Stimulated activated CD4-positive, alpha-beta T cell treated with anti-CD3 and anti-CD28 coated beads, Interleukin-12 subunit alpha, Interleukin-12 subunit beta, amount 100 ng/mL, for 4 hours (primary cell): ENCODE measurements around the gene EPHA3.

Source experiments
- DNase-seq: peaks from one replicate; pipeline ENCODE4 v3.0.0-alpha.2; 2020

Gene EPHA3

DNA sequence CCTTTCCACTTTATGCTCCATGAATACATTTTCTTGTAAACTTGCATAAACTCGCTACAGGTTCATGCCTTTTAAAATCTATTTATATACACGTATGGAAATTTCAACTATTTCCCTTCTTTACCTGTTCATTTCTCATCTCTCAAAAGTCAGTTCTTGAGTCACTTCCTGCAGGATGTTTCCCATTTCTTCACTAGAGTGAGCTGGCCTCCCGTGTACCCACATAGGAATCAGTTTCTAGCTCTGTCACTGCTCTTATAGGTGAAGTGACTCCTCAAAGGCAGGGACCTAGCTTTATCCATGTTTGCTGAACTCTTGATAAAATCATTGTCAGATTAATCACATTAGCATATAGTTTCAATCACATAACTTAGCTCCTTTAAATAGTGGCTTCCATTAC is 259.7 kb downstream of the EPHA3 start:
- DNase-seq: no peak

DNA sequence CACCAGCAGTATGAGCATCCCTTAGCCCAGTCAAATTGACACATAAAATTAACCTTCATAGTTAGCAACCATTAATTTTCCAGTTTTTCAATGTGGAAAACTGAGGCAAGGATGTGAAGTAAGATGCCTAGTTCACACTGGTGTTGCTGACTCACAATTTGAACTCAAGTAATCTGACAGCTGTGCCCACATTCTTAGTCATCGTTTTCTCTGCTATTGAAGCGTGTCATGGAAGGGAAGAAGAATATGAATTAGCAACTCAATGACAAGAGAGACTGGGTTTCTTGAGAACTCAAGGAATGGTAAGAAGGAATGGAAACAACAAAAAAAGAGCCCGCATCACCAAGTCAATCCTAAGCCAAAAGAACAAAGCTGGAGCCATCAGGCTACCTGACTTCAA is 261.4 kb downstream of the EPHA3 start:
- DNase-seq: no peak

DNA sequence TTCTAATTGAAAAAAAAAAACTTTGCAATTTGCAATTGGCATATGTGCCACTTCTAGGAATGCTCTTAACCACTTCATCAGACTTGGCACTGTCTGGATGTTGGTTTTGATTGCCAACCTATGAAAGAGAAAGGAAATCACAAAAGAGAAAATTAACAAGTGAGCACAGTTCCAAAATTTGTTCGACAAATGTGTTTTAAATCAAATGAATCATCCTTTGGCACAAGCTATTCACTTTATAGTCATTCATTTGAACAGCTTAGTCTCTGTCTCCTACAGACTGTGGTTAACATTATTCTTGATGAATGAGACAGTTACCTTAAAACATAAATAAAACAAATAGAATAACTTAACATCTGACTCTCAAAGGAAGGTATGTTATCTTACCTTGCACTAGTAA is 265.0 kb downstream of the EPHA3 start:
- no peak for DNase-seq

DNA sequence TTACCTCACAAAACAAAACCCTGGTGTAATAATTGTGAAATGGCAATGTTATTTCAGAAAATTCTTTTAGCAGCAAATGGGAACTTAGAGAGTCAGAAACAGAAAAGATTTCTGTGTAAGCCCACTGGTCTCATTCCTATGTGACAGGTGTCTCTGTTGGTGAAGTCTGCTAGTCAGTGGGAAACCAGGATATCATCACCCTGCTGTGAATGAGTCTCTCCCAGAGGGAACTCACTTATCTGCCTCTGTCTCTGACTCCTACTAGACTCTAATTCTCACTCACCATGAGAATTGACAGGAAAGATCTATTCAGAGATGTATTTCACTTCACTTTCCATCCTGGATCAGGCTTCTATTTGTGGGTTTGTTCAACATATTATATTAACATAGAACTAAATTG is 266.0 kb downstream of the EPHA3 start:
- no peak for DNase-seq

DNA sequence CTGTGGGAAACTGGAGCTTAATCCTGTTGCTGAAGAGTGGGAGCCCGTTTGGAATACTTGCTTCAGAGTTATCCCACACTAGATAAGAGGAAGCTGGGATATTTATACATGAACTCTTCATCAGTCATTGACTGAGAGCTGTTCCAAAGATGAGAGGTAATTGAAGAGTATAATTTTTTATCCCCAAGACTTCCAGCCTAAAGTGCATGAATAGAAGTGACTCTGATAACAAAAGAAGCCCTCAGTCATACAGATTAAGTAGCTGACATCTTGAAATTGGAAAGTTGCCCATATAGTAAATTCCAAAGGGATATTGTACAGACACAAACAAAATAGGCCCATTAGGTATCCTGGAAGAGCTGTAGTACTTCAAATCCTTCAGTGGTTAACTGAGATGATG is 268.0 kb downstream of the EPHA3 start:
- DNase-seq: no peak

DNA sequence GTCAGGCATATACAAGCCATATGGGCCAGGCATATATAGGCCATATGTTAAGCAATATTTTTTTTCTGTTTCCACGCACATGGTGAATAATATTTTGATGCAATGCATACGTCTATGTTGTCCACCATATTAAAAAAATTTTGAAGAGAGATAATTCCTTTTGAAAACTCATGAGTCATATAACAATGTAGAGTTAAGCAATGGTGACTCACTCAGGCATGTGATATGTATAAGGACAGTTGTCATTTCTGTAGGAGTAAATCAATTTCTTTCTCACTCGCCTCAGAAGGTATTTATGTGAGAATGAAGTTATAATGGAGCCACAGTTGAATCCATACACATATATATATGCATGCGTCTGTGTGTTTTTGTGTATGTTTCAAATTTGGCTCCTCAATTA is 272.6 kb downstream of the EPHA3 start:
- no peak for DNase-seq

DNA sequence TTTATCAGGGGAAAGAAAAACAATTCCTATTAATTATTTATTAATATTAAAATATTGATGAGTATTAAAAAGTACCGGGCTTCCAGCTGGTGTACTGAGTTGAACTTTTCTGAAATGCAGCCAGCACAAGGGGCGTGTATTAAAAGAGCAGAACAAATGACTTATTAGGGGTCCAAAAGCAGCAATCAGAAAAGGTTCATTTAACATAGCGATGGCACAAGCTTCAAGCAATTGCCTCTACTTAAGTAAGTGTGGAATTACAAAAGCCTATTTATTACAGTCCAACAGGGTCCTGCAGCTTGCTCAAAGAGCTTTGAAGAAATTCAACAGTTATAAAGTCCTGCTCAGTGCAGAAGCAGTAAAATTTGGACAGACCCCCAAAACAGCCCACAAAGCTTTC is 285.6 kb downstream of the EPHA3 start:
- DNase-seq: no peak

DNA sequence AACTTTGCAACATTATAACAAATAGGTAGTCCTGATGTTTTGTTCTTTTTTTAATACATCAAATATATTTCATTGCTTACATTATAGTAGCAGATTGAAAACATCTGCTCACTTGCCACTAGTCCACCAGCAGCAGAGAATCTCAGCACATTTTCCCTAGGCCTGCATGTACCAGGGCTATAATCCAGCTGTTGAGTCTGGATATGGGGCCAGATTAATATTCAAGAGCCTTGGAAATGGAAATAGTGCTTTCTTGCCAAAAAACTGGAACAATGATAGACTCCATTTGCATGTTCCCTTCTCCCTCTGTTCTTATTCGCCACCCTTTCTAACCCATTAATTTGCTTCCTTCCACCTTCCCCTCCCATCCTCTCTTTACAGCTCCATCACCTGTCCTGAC is 288.0 kb downstream of the EPHA3 start:
- DNase-seq: no peak

DNA sequence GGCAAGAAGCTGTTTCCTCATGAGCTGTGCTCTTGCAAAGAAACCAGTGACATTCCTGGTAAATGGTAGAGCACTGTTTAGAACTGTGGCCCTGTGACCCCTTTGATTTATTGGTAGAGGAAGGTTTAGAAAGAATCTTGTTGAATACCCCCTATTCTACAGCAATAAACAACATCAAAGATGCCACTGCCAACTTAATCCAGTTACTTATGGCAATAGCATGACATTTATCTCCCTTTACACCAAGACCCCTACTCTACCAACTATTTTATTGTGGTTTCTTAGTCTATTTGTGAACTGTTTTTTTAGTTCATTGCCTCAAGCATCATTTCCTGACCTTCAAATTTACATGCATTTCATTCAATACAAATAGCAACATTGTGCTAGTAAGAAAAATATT is 288.6 kb downstream of the EPHA3 start:
- DNase-seq: no peak

DNA sequence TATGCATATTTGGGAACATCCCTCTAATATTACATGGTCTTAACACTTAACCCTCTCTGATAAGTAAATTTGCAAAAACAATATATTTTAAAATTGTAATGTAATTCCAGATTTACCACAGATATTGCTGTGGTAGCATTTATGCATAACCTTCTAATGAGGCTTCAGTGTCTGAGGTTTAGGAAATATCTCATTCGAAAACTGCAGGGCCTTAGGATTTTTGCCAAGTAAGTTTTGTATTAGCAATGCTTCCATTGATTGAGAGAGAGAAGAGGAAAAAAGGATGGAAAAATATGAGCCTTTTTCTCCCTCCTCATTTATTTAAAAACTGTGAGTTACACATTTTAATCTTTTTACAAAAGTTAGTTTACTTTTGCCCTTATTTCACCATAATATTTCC is 294.6 kb downstream of the EPHA3 start:
- DNase-seq: no peak

DNA sequence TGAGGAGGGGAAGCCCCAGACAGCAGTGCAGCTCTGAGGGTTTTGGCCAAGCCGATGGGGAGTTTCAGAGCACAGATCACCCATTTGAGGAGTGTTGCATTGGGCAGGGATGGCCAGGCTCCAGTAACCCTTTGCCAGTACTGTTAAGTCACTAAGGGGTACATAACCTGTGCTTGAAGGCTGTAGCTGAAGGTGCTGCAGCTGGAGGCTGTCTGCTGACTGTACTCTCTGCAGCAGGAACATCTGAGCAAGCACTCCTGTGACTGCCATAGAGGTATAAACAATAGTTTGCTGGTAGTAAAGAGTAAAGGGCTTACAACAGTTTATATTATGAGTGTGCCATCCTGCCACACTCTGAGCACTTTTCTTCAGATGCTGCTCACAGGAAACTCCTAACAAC is 297.8 kb downstream of the EPHA3 start:
- no peak for DNase-seq

DNA sequence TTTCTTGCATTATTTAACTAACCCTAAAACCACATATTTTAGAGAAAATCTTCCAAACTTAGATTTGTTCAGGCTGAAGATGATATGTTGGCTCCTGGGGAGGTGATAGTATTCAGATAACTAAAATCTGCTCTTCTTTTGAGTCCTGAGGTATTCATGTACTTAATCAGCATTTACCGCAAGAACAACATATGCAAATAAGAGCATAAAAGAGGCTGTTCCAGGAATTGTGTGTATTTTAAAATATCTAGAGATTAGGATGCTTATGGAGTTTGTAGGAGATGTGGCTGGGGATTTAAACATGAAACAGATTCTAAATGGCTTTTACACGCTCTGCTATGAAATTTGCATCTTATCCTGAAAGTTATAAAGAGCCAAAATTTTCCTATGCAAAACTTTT is 298.2 kb downstream of the EPHA3 start:
- DNase-seq: no peak

DNA sequence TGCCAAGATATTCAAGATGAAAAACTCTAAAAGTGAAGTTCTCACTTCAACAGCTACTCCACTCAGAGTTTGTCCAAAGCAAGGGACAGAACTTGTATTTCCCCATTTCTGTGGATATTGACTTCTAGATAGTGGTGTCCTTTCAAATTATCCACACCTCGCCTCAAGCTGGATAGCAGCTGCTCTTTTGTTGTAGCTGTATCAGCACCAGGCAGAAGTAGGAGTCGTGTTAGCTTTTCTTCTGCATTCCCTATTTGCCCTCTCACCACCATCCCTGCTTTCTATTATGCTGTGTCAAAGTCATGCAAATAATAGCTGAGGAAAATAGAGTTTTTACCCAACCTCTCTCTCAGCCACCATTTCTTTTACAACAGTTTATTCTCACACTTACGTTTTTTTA is 303.8 kb downstream of the EPHA3 start:
- DNase-seq: no peak

DNA sequence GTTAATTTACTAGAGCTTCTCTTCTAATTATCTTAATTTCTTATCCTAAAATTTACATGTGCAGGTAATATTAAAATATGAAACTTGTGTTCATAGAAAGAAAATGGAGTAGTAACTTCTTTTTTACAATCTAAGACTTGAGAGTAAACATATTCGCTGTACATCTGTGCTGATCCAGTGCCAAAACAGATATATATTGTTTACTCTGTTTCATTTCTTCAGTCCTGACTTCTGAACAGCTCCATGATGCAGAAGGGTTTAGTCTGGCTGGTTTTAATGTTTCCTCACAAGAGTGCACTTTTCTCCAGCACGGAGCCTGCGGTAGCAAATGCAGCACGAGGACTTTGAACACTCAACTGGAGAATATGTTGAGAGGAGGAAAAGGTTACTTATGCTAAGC is 306.8 kb downstream of the EPHA3 start:
- no peak for DNase-seq

DNA sequence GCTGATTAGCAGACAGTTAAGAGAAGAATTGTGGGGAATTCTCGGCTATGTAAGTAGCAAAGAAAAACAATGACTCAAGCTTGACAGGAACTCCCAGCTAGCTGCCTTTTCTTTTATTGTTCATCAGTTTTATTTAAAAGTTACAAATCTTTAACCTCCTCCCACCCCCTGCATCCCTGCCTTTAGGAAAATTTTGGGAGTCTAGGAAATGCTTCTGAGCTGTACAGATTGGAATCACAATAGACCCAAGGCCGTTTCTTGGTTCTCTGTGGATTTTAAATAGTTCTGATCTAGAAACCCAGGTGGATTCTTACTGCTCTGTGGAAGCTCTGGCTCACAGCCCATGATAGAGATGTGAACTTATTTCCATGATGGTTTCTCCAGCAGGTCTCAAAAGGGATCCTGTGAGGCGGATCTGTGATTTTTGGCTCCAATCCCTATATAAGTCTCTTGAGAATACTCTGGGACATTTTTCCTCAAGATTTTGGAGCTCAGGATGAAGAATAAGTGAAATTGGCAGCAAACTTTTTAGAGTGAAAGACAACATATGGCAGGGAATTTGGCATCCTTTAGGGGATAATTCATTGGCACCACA is 312.3 kb downstream of the EPHA3 start:
- DNase-seq: no peak

DNA sequence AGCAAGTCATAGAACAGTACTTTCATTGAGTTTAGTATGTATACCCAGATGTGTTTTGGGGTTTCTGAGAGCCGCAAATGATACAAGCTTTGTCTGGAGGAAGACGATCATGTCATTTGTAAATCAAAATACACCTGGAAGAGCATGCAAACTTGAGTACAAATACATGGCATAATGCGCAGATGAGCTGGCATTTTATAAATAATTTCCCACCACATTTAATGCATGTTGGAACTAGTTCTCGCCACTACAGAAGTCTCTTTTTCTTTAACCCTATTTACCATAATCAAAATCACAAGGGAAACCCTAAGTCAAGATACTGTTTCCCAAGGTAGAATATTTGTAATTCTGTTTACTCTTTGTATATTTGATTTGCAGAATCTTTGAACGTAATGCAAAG is 318.6 kb downstream of the EPHA3 start:
- DNase-seq: no peak

DNA sequence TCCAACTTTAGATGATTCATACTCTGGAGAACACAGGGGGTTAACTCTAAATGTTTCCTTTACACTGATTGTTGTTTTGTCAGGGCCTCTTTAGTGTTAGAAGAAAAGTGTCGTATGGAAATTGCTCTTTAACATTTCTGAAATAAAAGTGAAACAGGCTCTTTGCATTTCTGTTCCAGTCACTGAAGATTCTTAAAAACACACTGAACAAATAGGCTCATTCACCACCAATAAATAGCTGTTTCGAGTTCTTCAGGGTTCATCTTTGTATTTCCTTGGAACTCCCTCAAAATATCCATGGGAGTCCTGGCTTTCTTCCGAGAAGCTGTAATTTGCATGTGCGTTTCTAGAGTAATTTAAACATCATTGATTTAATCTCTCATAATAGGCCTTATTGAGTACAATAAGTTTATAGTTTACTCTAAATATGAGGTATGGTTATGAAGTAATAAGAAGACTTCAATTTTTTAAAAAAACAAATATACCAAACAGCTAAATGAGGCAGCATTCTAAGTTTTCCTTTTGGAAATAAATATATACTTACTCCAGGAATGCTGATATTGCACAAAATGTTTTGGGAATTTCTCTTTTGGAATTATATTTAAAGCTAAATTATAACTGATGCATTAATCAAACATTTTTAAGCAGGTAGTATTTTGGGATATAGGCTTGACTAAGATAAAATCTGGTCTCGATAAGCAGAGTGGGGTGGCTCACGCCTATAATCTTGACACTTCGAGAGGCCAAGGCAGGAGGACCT is 327.4 kb downstream of the EPHA3 start:
- no peak for DNase-seq

DNA sequence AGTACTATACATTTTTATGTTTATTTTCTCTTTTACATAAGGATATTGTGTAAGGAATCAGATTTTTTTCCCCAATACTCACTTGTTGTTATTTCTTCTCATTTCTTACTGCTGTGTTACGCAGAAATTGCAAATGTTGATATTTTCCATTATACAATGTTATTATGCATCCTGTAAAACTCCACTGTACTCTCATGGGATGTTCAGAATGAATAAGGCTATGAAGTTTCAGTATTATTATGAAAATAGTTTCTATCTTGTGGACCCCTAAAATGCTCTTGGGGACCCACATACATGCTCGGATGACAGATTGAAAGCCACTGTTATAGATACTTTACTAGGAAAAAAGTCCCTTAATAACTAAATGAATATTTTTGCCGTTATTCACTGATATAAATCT is 329.4 kb downstream of the EPHA3 start:
- DNase-seq: no peak

DNA sequence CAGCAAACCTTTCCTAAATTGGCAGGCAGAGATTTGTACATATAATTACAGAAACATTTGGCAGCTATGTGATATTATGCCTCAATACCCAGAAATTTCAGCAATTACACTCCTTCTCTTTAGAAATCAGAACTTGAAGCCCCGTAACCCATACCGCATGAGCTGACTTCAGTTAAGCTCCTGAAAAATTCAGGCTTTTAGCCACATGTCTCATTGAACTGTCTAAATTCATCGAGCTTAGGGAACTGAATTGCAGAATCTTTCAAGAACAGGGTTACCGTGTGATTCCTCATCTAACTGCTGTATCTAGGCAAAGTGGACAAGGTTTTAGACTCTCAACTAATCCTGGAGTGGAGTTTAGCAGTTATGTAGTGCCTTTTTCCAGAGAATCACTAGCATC is 333.0 kb downstream of the EPHA3 start:
- DNase-seq: no peak

DNA sequence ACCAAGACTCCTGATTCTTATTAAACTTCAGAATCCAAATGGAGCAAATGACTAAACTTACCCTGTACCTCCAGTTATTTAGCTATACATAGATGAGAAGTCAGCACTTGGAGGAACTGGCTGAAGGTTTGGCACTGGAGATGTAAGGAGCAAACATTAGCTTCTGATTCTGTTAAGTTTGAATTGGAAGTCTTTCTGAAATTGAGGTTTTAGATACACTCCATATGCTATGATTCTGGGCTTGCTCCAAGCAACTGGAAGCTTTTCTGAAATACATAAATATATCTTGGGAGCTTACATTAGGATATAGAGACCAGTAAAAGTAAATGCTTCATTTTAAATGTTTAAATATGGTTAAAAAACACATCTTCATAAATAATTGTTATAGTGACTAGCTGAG is 333.7 kb downstream of the EPHA3 start:
- no peak for DNase-seq

DNA sequence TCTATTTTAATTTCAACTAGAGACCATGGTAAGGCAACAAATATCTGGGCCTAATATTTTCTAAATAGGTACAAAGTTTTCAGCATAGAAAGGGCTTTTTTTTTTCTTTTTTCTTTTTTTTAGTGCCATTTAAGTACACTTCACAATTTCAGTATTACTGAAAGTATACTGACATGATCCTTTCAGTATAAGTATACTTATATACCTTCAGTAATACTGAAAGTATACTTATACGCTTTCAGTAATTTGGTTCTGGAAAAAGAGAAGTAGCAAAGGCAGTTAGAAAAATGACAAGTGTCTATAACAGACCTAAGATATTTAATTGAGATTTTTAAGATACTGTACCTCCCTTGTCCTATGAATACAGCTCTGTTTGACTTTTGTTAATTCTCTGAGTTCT is 339.2 kb downstream of the EPHA3 start:
- DNase-seq: no peak

DNA sequence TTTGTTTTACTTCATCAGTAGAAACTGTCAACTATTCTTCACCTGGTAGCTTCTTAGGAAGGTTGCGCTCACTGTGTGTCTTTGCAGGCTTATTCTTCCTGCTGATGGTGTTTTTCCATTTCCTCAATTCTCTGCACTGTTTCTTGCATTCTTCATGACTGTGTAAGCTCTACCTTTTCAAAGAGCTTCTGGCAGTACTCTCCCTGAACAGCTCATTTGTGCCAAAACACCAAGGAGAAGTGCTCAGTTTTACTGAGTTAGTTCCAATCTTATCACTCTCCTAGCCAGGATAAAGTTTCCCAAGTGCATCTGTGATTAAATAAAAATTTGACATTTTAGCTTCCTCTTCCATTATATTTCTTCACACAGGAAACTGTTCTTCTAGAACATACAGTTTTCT is 339.8 kb downstream of the EPHA3 start:
- DNase-seq: no peak

DNA sequence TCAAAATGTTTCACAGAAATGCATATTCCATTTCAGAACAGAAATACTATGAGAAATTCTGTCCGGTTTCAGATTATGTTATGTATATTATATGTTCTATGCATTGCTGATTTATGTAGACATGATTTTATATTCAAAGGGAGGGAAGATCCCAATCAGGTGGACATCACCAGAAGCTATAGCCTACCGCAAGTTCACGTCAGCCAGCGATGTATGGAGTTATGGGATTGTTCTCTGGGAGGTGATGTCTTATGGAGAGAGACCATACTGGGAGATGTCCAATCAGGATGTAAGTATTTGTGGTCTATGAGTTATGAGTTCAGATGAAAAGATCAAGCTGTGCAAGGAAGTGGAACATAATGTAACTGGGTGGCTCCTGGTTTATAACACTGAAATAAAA is 341.7 kb downstream of the EPHA3 start:
- DNase-seq: no peak

DNA sequence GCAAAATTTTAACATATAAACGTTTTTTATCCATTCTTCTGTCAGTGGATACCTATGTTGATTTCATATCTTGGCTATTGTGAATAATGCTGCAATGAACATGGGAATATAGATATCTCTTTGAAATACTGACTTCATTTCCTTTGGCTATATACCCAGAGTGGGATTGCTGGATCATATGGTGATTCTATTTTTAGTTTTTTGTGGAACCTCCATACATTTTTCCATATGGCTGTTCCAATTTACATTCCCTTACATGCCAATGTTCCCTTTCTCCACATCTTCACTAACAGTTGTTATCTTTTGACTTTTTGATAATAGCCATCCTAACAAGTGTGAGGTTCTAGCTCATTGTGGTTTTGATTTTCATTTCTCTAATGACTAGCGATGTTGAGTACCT is 344.6 kb downstream of the EPHA3 start:
- no peak for DNase-seq

DNA sequence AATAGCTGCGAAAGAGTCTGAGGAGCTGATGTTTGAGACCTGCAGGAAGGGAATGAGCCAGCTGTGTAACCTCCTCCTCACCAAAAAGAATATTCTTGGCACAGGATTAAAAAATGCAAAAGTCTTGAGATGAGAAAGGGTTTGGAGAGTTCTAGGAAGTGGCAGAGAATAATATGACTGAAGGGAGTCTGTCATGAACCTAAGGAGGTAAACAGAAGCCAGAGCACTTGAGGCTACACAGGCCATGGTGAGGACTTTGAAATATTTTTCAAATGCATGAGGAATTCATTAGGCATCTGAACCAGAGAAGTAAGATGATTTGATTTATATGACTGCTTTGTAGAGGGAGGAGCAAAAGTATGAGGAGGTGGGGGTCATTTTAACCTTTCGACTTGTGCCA is 347.8 kb downstream of the EPHA3 start:
- no peak for DNase-seq
